HG02588 (cell line): ENCODE measurements around the gene ELF1.
"Not testable (repeated sequence)": the region's sequence is repeated elsewhere in the genome, so short reads cannot be mapped to it uniquely, and the experiment has no call there.

Experiments used
- ATAC-seq: cut with Tn5 transposase; IDR thresholded peaks from one replicate; pipeline ENCODE4 v1.9.1; 2021; ENCODE audit warnings: mild to moderate bottlenecking, moderate library complexity; ENCODE audit not compliant: unreplicated experiment

ELF1 gene

GRCh38 chr13:40958655-40959054 lies 60.5 kb downstream of the ELF1 start:
- no peak for ATAC-seq

- ATAC-seq = no peak
Measured at GRCh38 chr13:40946485-40946884, 72.6 kb downstream of the ELF1 start.

- no peak for ATAC-seq
Measured at GRCh38 chr13:40943073-40943472, 76.0 kb downstream of the ELF1 start.

GRCh38 chr13:40941581-40941980 lies 77.5 kb downstream of the ELF1 start:
- ATAC-seq = no peak

GRCh38 chr13:40940841-40941240 lies 78.3 kb downstream of the ELF1 start:
- no peak for ATAC-seq

- peak; percentile 54 for ATAC-seq
Measured at GRCh38 chr13:40933508-40934204, 85.5 kb downstream of the ELF1 start.

- no peak for ATAC-seq
Measured at GRCh38 chr13:40932252-40932651, 86.9 kb downstream of the ELF1 start.

GRCh38 chr13:40931719-40932118 lies 87.4 kb downstream of the ELF1 start:
- no peak for ATAC-seq

- ATAC-seq = not testable (repeated sequence)
Measured at GRCh38 chr13:40929883-40930282, 89.2 kb downstream of the ELF1 start.

- ATAC-seq = no peak
Measured at GRCh38 chr13:40928980-40929379, 90.1 kb downstream of the ELF1 start.

- no peak for ATAC-seq
Measured at GRCh38 chr13:40927929-40928328, 91.2 kb downstream of the ELF1 start.

GRCh38 chr13:40923867-40924266 lies 95.2 kb downstream of the ELF1 start:
- ATAC-seq = no peak

GRCh38 chr13:40922437-40923040 lies 96.6 kb downstream of the ELF1 start:
- no peak for ATAC-seq

- no peak for ATAC-seq
Measured at GRCh38 chr13:40920826-40921225, 98.3 kb downstream of the ELF1 start.

- ATAC-seq = not testable (repeated sequence)
Measured at GRCh38 chr13:40919901-40920300, 99.2 kb downstream of the ELF1 start.

GRCh38 chr13:40916207-40916998 lies 102.7 kb downstream of the ELF1 start:
- no peak for ATAC-seq

GRCh38 chr13:40914863-40915262 lies 104.3 kb downstream of the ELF1 start:
- not testable (repeated sequence) for ATAC-seq

- no peak for ATAC-seq
Measured at GRCh38 chr13:40911341-40911740, 107.8 kb downstream of the ELF1 start.

- ATAC-seq = no peak
Measured at GRCh38 chr13:40910324-40911050, 108.6 kb downstream of the ELF1 start.

- ATAC-seq = not testable (repeated sequence)
Measured at GRCh38 chr13:40909541-40910200, 109.4 kb downstream of the ELF1 start.

GRCh38 chr13:40908546-40908945 lies 110.6 kb downstream of the ELF1 start:
- no peak for ATAC-seq
